Activated CD8-positive, alpha-beta T cell treated with anti-CD3 and anti-CD28 coated beads, Interleukin-2, amount 10 ng/mL, durations not matched to agents 7 days and 5 days (primary cell): ENCODE results near the gene ACRBP. TPM values are rescaled to one million over a fixed set of nuclear protein-coding genes. Genes with fewer than 3 reads are reported as not detected.

Experiments used
- ATAC-seq: fragments of 150-1000 bp; cut with Tn5 transposase; one replicate; pipeline ENCODE4 v1.10.0; 2021; ENCODE audit warnings: moderate library complexity
- CTCF ChIA-PET: fragments of 350-600 bp; sonication (Branson Sonifier 250); formaldehyde crosslinking; loops from one replicate; lab custom pipeline; 2021; ENCODE audit warnings: antibody characterized with exemption; lab: Charles Lee
- POLR2A ChIA-PET: fragments of 350-600 bp; sonication (Branson Sonifier 250); formaldehyde crosslinking; loops from one replicate; lab custom pipeline; 2021; ENCODE audit warnings: antibody characterized with exemption; lab: Charles Lee
- DNase-seq: peaks from one replicate; pipeline ENCODE4 v3.0.0-alpha.2; 2020
- H3K27ac Mint-ChIP-seq: one replicate; pipeline ENCODE4 v1.8.0; 2021; ENCODE audit warnings: mild to moderate bottlenecking, mixed read lengths
- H3K27me3 Mint-ChIP-seq: one replicate; pipeline ENCODE4 v1.8.0; 2021; ENCODE audit warnings: low read depth, mixed read lengths
- H3K36me3 Mint-ChIP-seq: one replicate; pipeline ENCODE4 v1.8.0; 2021; ENCODE audit warnings: low read depth, mixed read lengths
- H3K4me1 Mint-ChIP-seq: one replicate; pipeline ENCODE4 v1.8.0; 2021; ENCODE audit warnings: low read depth, mixed read lengths
- H3K4me3 Mint-ChIP-seq: one replicate; pipeline ENCODE4 v1.8.0; 2021; ENCODE audit warnings: mild to moderate bottlenecking, mixed read lengths
- H3K9me3 Mint-ChIP-seq: one replicate; pipeline ENCODE4 v1.8.0; 2022; ENCODE audit warnings: mixed read lengths; ENCODE audit not compliant: insufficient read depth
- total RNA-seq, 2 experiments: library from RNA; stranded (reverse); gene quantifications; one replicate each; pipeline ENCODE4 v1.2.3, GENCODE V29; 2021

ACRBP gene
- total RNA-seq = 1 to 10 TPM in 1 of 2 experiments, under 1 TPM in 1; 0.76 to 1.7 TPM

DNA sequence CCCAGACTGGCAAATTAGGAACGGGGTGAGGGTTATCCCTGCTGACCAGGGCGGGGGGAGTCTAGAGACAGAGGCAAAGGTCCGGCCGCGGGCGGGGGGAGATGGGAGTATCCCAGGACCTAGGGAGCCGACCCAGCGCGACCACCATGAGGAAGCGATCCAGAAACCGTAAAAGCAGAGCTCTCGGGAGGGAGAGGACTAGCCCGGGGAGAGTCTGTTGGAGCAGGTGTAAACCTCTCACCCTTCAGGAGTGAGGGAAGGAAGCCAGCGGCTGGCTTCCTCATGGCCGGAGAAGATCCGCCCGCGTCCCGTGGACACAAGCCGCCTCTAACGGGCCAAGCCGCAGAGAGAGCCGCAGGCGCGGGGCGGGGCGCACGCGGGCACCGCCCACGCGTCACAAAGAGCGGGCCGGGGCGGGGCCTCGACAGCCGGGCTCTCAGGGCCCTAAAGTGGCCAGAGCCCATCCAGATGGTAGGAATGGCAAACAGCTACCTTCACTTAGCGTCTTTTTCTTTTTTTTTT lies at the start of gene ACRBP:
Gene ACRBP, minus strand, starts transcription at position 350 of the 522 bp plus-strand sequence. Its CDS starts 66 bp downstream, at position 284.
- Mint-ChIP-seq H3K27ac (peak within 1 kb of the TSS; percentile 10), H3K27me3 (peaks cover 5% of the 10 kb centered on the region)

DNA sequence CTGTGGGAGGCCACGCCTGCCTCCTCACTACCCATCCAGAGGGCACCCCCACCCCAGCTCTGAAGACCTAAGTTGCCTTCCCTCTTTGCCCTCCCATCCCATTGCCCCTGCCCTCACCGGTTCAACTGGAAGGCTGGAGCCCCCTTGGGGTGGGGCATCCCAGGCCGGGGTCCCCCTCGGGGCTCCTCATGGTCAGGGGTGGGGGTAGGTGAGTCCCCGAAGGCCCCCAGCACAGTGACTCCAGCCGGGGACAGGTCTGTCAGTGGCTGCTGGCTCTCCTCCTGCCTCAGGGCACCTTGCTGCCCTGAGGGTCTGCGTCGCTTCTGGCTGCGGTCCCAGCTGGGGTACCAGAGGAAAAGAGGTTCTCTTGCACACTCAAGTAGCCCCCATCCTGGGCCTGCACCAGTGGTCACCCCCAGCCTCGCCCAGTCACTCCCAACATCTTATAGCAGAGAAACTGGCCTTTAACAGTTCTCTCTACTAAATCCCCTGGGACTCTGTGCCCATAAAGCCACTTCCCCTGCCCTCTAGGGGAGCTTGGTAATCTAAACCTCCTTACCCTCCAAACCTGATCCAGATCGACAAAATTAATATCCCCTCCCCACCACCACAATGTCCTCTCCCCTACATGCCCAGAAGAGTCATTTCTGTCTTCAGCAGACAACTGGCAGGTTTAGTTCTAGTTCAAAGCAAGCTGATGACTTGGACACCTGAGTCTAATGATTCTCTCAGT lies 48.2 kb upstream of the ACRBP start:
- Mint-ChIP-seq H3K36me3 (no peaks in the 10 kb centered on the region), H3K4me1 (peaks cover 23% of the 10 kb centered on the region), H3K27ac (no peak overlapping the region), H3K4me3 (no peak overlapping the region), H3K27me3 (peaks cover 19% of the 10 kb centered on the region), H3K9me3 (no peaks in the 10 kb centered on the region)
- CTCF ChIA-PET = interaction anchor here (0.5 to 1.5 kb wide), 2 partner anchors 9 to 28 kb away, joined by 3 to 5 read pairs; partner anchors contain the start of gene COPS7A
- no peak for DNase-seq
- no peak for ATAC-seq
- POLR2A ChIA-PET = interaction anchor here (0.8 to 2.0 kb wide), 3 partner anchors 28 to 57 kb away, joined by 3 to 9 read pairs (median 3); partner anchors contain the start of genes COPS7A and MLF2

More for the DNA sequence above, at the start of gene ACRBP:
- Mint-ChIP-seq H3K36me3 (peaks cover 41% of the 10 kb centered on the region), H3K4me3 (peak within 1 kb of the TSS; percentile 51), H3K9me3 (peaks cover 15% of the 10 kb centered on the region), H3K4me1 (peaks cover 18% of the 10 kb centered on the region)
- ChIA-PET CTCF (no interaction called here), POLR2A (interaction anchor here (0.5 to 1.9 kb wide), 3 partner anchors 12 to 35 kb away, joined by 4 to 7 read pairs (median 6); partner anchors contain the start of gene LPAR5)
- ATAC-seq (peak; percentile 84), DNase-seq (peak; percentile 35)

GRCh38 chr12:6694701-6695100 lies 47.5 kb upstream of the ACRBP start:
- ATAC-seq (no peak), DNase-seq (no peak)
- no peak overlapping the region for H3K4me3 Mint-ChIP-seq
- POLR2A ChIA-PET = interaction anchor here (0.8 to 2.0 kb wide), 2 partner anchors 29 to 44 kb away, joined by 3 to 9 read pairs; partner anchors contain the start of gene COPS7A
- no peaks in the 10 kb centered on the region for H3K9me3 Mint-ChIP-seq
- CTCF ChIA-PET = interaction anchor here (1.5 kb wide), 1 partner anchor 29 kb away, joined by 5 read pairs; the partner anchor contains the start of gene COPS7A
- no peaks in the 10 kb centered on the region for H3K36me3 Mint-ChIP-seq
- H3K27ac Mint-ChIP-seq = no peak overlapping the region
- peaks cover 17% of the 10 kb centered on the region for H3K27me3 Mint-ChIP-seq
- H3K4me1 Mint-ChIP-seq = peaks cover 29% of the 10 kb centered on the region

DNA sequence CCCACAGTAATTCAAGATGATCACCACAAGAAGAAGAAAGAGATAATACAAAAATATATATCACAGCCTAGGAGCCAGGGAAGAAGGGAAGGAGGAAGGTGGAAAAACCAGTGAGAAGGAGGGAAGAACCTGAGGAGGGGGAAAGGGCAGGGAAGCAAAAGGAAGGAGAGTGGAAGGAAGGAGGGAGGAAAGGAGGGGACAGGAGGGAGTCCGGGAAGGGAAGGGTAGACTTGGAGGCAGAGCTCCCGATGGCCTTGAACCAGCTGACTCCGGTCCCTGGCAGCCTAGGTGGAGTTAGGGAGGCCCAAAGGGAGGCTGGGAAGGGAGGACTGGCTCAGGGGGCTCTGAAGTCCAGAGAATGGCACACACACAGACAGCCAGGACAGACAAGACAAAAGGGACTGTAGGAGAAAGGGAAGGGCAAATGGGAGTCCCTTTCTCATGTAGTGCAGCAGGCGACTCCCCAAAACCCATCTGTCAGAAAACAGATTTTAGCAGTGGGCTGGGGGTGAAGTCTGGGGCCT lies 46.7 kb upstream of the ACRBP start:
- POLR2A ChIA-PET = no interaction called here
- Mint-ChIP-seq H3K27me3 (peaks cover 10% of the 10 kb centered on the region), H3K9me3 (no peaks in the 10 kb centered on the region), H3K27ac (peak overlapping the region; percentile 0), H3K4me3 (no peak overlapping the region), H3K36me3 (no peaks in the 10 kb centered on the region), H3K4me1 (peaks cover 22% of the 10 kb centered on the region)
- DNase-seq (no peak), ATAC-seq (no peak)
- CTCF ChIA-PET = interaction anchor here (1.2 to 1.7 kb wide), 2 partner anchors 10 to 75 kb away, joined by 3 to 6 read pairs; no protein-coding TSS in a partner anchor

DNA sequence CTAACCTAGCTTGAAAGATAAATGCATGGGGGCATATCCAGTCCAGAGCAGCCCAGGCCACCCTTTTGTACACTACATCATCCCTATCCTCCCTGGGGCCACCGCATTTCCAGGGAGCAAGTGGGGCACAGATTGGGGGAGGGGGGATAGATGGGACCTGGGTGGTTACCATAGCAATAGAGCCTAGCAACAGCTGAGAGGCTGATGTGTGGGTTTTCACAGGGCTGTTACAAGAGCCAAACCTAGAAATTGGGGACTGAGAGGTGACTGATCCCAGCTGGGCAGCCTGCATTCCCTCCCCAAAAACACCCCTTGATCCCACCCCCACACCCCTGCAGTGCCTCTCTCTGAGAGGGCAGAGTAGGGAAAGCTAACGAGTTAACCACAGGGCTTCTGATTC lies 45.7 kb upstream of the ACRBP start:
- peaks cover 5% of the 10 kb centered on the region for H3K36me3 Mint-ChIP-seq
- peaks cover 21% of the 10 kb centered on the region for H3K4me1 Mint-ChIP-seq
- H3K27ac Mint-ChIP-seq = peak overlapping the region; percentile 7
- ATAC-seq = no peak
- no peak overlapping the region for H3K4me3 Mint-ChIP-seq
- H3K27me3 Mint-ChIP-seq = peaks cover under 1% of the 10 kb centered on the region
- no peaks in the 10 kb centered on the region for H3K9me3 Mint-ChIP-seq
- POLR2A ChIA-PET = interaction anchor here (1.6 kb wide), 1 partner anchor 32 kb away, joined by 4 read pairs; no protein-coding TSS in a partner anchor
- CTCF ChIA-PET = interaction anchor here (1.2 to 2.3 kb wide), 7 partner anchors 9 to 231 kb away, joined by 3 to 7 read pairs (median 4); partner anchors contain the start of gene COPS7A
- no peak for DNase-seq

DNA sequence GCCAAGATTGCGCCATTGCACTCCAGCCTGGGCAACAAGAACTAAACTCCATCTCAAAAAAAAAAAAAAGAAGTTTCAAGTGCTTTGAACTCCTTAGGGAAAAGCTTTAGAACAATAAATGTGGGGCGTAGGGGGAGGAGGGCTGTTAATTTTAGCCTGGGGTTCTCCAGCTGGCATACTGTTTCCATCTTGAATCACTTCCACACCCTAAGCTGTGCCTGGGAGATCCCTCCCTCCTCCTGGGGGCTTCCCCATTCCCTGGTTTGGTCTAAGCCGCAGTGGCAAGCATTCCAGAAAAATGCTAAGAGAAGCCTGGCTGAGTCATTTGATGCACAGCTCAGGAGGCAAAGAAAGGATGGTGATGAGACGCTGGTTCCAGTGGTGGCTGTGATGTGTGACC lies 44.2 kb upstream of the ACRBP start:
- Mint-ChIP-seq H3K27ac (peak overlapping the region; percentile 21), H3K9me3 (no peaks in the 10 kb centered on the region), H3K36me3 (peaks cover 18% of the 10 kb centered on the region), H3K27me3 (no peaks in the 10 kb centered on the region), H3K4me1 (peaks cover 35% of the 10 kb centered on the region), H3K4me3 (peak overlapping the region; percentile 4)
- DNase-seq (no peak), ATAC-seq (no peak)
- ChIA-PET POLR2A (interaction anchor here (0.6 to 1.6 kb wide), 2 partner anchors 33 to 293 kb away, joined by 4 read pairs; no protein-coding TSS in a partner anchor), CTCF (interaction anchor here (1.2 to 3.9 kb wide), 3 partner anchors 33 to 154 kb away, joined by 3 to 30 read pairs (median 7); partner anchors contain the start of gene COPS7A)

GRCh38 chr12:6688999-6689882 lies 42.0 kb upstream of the ACRBP start, which contains the start of gene ZNF384:
TSS of gene ZNF384 (minus strand) at chr12:6689375. CDS start at chr12:6679520, 9,855 bp downstream.
- peak within 1 kb of the TSS; percentile 94 for H3K27ac Mint-ChIP-seq
- H3K36me3 Mint-ChIP-seq = peaks cover 37% of the 10 kb centered on the region
- CTCF ChIA-PET = interaction anchor here (0.6 to 3.9 kb wide), 31 partner anchors 9 to 183 kb away, joined by 3 to 30 read pairs (median 4); partner anchors contain the start of genes CDCA3, COPS7A, LPAR5 and MLF2
- peaks cover 51% of the 10 kb centered on the region for H3K4me1 Mint-ChIP-seq
- H3K4me3 Mint-ChIP-seq = peak within 1 kb of the TSS; percentile 95
- POLR2A ChIA-PET = interaction anchor here (0.6 to 2.5 kb wide), 43 partner anchors 10 to 1451 kb away, joined by 3 to 69 read pairs (median 5); partner anchors contain the start of genes C12orf57, CDCA3, CHD4 and COPS7A
- ATAC-seq (peak; percentile 83), DNase-seq (peak; percentile 98)
- no peaks in the 10 kb centered on the region for H3K27me3 Mint-ChIP-seq
- H3K9me3 Mint-ChIP-seq = no peaks in the 10 kb centered on the region

DNA sequence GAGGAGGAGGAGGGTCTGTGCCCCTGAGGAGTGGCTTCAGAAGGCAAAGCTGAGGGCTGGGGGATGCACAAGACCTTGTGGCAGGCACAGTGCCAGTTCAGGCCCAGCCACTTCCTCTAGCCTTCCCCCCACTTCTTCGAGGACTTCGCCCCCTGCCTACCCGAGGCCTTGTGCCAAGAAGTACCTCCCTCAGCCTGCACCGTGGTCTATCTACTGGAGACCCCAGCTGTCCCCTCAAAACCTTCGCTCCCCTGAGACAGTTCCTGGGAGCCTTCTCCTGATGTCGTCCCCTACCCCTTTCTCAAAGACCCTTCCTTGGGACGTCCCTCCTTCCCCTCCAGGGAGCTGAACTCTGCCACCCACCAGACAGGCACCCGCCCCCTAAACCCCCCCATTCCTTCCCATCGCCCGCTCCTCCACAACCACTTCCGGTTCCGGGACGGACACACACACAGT lies 41.3 kb upstream of the ACRBP start:
- Mint-ChIP-seq H3K36me3 (peaks cover 42% of the 10 kb centered on the region), H3K4me3 (peak overlapping the region; percentile 95), H3K4me1 (peaks cover 52% of the 10 kb centered on the region), H3K27me3 (no peaks in the 10 kb centered on the region), H3K9me3 (no peaks in the 10 kb centered on the region), H3K27ac (peak overlapping the region; percentile 94)
- CTCF ChIA-PET = interaction anchor here (0.6 to 3.9 kb wide), 25 partner anchors 9 to 163 kb away, joined by 3 to 30 read pairs (median 4); partner anchors contain the start of genes CDCA3, COPS7A, LPAR5 and MLF2
- POLR2A ChIA-PET = interaction anchor here (0.6 to 2.5 kb wide), 30 partner anchors 10 to 1451 kb away, joined by 3 to 69 read pairs (median 7); partner anchors contain the start of genes C12orf57, CDCA3, CHD4 and COPS7A
- ATAC-seq (peak; percentile 21), DNase-seq (peak; percentile 65)

GRCh38 chr12:6685814-6686213 lies 38.6 kb upstream of the ACRBP start:
- no peak overlapping the region for H3K4me3 Mint-ChIP-seq
- no peak for DNase-seq
- no peaks in the 10 kb centered on the region for H3K9me3 Mint-ChIP-seq
- H3K4me1 Mint-ChIP-seq = peaks cover 57% of the 10 kb centered on the region
- H3K27me3 Mint-ChIP-seq = no peaks in the 10 kb centered on the region
- no peak overlapping the region for H3K27ac Mint-ChIP-seq
- ChIA-PET CTCF (interaction anchor here (0.9 to 1.6 kb wide), 3 partner anchors 15 to 120 kb away, joined by 3 to 4 read pairs (median 4); no protein-coding TSS in a partner anchor), POLR2A (no interaction called here)
- H3K36me3 Mint-ChIP-seq = peaks cover 54% of the 10 kb centered on the region
- no peak for ATAC-seq

DNA sequence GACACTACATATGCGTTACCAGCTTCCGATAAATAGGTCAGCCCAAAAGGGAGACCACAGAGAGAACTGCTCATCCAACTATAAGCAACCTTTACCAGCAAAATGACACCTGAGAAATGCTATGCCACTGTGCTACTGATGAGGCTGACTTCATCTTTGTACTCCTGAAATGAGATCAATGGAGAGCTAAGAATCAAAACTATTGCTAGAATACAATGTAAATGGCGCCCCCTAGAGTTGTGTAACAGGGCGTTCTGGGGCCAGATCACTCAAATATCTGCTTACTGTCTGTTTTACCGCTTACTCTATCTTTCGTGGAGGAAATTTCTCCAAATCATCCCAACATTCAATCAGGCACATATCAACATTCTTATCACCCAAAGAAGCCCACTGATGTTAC lies 37.4 kb upstream of the ACRBP start:
- Mint-ChIP-seq H3K4me1 (peaks cover 51% of the 10 kb centered on the region), H3K9me3 (no peaks in the 10 kb centered on the region), H3K36me3 (peaks cover 61% of the 10 kb centered on the region), H3K27me3 (no peaks in the 10 kb centered on the region), H3K4me3 (no peak overlapping the region), H3K27ac (peak overlapping the region; percentile 61)
- ChIA-PET POLR2A (interaction anchor here (0.7 to 1.5 kb wide), 3 partner anchors 15 to 64 kb away, joined by 3 to 4 read pairs (median 4); partner anchors contain the start of gene LPAR5), CTCF (interaction anchor here (0.8 to 2.2 kb wide), 31 partner anchors 9 to 261 kb away, joined by 3 to 33 read pairs (median 5); partner anchors contain the start of genes COPS7A and USP5)
- DNase-seq = peak; percentile 74
- no peak for ATAC-seq
